H9 (cell line): ENCODE measurements around the gene GNGT2. TPM values are rescaled to one million over a fixed set of nuclear protein-coding genes. Genes with fewer than 3 reads are reported as not detected.

ENCODE experiments used
- DNase-seq: peaks from one replicate; pipeline ENCODE4 v3.0.0-alpha.2; 2017
- H2AFZ ChIP-seq: one replicate; pipeline ENCODE4 v1.6.1; 2013; ENCODE audit warnings: mild to moderate bottlenecking, low read length, control low read depth, moderate library complexity
- H2AK5ac ChIP-seq: 2 replicates; pipeline ENCODE4 v1.6.1; 2013; ENCODE audit warnings: low read length, control low read depth, mixed read lengths; ENCODE audit not compliant: insufficient read length
- H2BK120ac ChIP-seq: one replicate; pipeline ENCODE4 v1.6.1; 2013; ENCODE audit warnings: low read depth, mild to moderate bottlenecking, low read length, control low read depth, inconsistent platforms; ENCODE audit not compliant: poor library complexity, severe bottlenecking
- H2BK12ac ChIP-seq: 2 replicates; pipeline ENCODE4 v1.6.1; 2013; ENCODE audit warnings: low read length, control low read depth, mixed read lengths, low read depth; ENCODE audit not compliant: insufficient read length
- H2BK15ac ChIP-seq: 2 replicates; pipeline ENCODE4 v1.6.1; 2013; ENCODE audit warnings: low read depth, low read length, control low read depth
- H2BK20ac ChIP-seq: one replicate; pipeline ENCODE4 v1.6.1; 2013; ENCODE audit warnings: low read depth, mild to moderate bottlenecking, low read length, control low read depth, inconsistent platforms; ENCODE audit not compliant: poor library complexity, severe bottlenecking
- H2BK5ac ChIP-seq: 2 replicates; pipeline ENCODE4 v1.6.1; 2013; ENCODE audit warnings: low read length, control low read depth, mixed read lengths; ENCODE audit not compliant: insufficient read length
- H3K14ac ChIP-seq: 2 replicates; pipeline ENCODE4 v1.6.1; 2013; ENCODE audit warnings: low read length, control low read depth; ENCODE audit not compliant: insufficient read depth
- H3K18ac ChIP-seq: 2 replicates; pipeline ENCODE4 v1.6.1; 2013; ENCODE audit warnings: low read depth, mild to moderate bottlenecking, mixed read lengths, low read length, control low read depth; ENCODE audit not compliant: insufficient read length
- H3K23ac ChIP-seq: 2 replicates; pipeline ENCODE4 v1.6.1; 2013; ENCODE audit warnings: low read length, control low read depth, mixed read lengths, low read depth; ENCODE audit not compliant: insufficient read length
- H3K23me2 ChIP-seq: 2 replicates; pipeline ENCODE4 v1.6.1; 2013; ENCODE audit warnings: low read depth, mild to moderate bottlenecking, mixed read lengths, low read length, control low read depth; ENCODE audit not compliant: insufficient read length, poor library complexity, severe bottlenecking
- H3K27ac ChIP-seq: 2 replicates; pipeline ENCODE4 v1.5.1; 2013; ENCODE audit warnings: low read length, control low read depth, mixed read lengths, low read depth; ENCODE audit not compliant: insufficient read length
- H3K27me3 ChIP-seq: 2 replicates; pipeline ENCODE4 v1.6.1; 2013; ENCODE audit warnings: low read length, control low read depth, inconsistent platforms; ENCODE audit not compliant: insufficient read depth
- H3K4ac ChIP-seq: 2 replicates; pipeline ENCODE4 v1.6.1; 2013; ENCODE audit warnings: low read depth, mild to moderate bottlenecking, control low read depth, inconsistent platforms, low read length, moderate library complexity
- H3K4me1 ChIP-seq: 2 replicates; pipeline ENCODE4 v1.6.1; 2013; ENCODE audit warnings: low read length, control low read depth, inconsistent platforms; ENCODE audit not compliant: insufficient read depth
- H3K4me2 ChIP-seq: 2 replicates; pipeline ENCODE4 v1.6.1; 2013; ENCODE audit warnings: low read length, control low read depth, mixed read lengths; ENCODE audit not compliant: insufficient read length, insufficient read depth
- H3K56ac ChIP-seq: 2 replicates; pipeline ENCODE4 v1.6.1; 2013; ENCODE audit warnings: low read depth, mild to moderate bottlenecking, mixed read lengths, low read length, control low read depth; ENCODE audit not compliant: insufficient read length
- H3K79me1 ChIP-seq: 2 replicates; pipeline ENCODE4 v1.6.1; 2013; ENCODE audit warnings: low read depth, mild to moderate bottlenecking, moderate library complexity, low read length, control low read depth, inconsistent platforms; ENCODE audit not compliant: insufficient read depth, poor library complexity, severe bottlenecking
- H3K79me2 ChIP-seq: 2 replicates; pipeline ENCODE4 v1.6.1; 2013; ENCODE audit warnings: low read length, control low read depth, inconsistent platforms; ENCODE audit not compliant: insufficient read depth
- H3K9ac ChIP-seq: 2 replicates; pipeline ENCODE4 v1.6.1; 2013; ENCODE audit warnings: low read length, control low read depth, mixed read lengths; ENCODE audit not compliant: insufficient read length; ENCODE audit errors: extremely low read depth
- H3K9me3 ChIP-seq: one replicate; pipeline ENCODE4 v1.6.1; 2013; ENCODE audit warnings: low read depth, low read length, inconsistent platforms; ENCODE audit not compliant: control insufficient read depth
- H3T11ph ChIP-seq: one replicate; pipeline ENCODE4 v1.6.1; 2013; ENCODE audit warnings: mild to moderate bottlenecking, low read length, control low read depth, inconsistent platforms
- H4K20me1 ChIP-seq: one replicate; pipeline ENCODE4 v1.6.1; 2013; ENCODE audit not compliant: control insufficient read depth, insufficient read length, insufficient read depth
- H4K5ac ChIP-seq: 2 replicates; pipeline ENCODE4 v1.6.1; 2013; ENCODE audit warnings: low read depth, mild to moderate bottlenecking, mixed read lengths, low read length, control low read depth; ENCODE audit not compliant: insufficient read length
- H4K8ac ChIP-seq: replicated peaks from 2 replicates; pipeline ENCODE4 v1.6.1; 2013; ENCODE audit warnings: low read length, control low read depth, mixed read lengths, low read depth; ENCODE audit not compliant: insufficient read length
- H4K91ac ChIP-seq: 2 replicates; pipeline ENCODE4 v1.6.1; 2013; ENCODE audit warnings: low read depth, mild to moderate bottlenecking, moderate library complexity, mixed read lengths, low read length, control low read depth; ENCODE audit not compliant: insufficient read length
- H3K27ac Mint-ChIP-seq, 3 experiments: 2 replicates in 2 of 3; 3 replicates in 1 of 3; pipeline ENCODE4 v1.8.0; 2020 to 2021; ENCODE audit warnings: mixed read lengths in 3 of 3, mild to moderate bottlenecking in 1 of 3, moderate library complexity in 1 of 3
- H3K27me3 Mint-ChIP-seq: 2 replicates; pipeline ENCODE4 v1.8.0; 2021; ENCODE audit warnings: low read depth, mild to moderate bottlenecking, moderate library complexity, mixed read lengths
- H3K36me3 Mint-ChIP-seq, 3 experiments: 2 replicates in 2 of 3; 3 replicates in 1 of 3; pipeline ENCODE4 v1.8.0; 2020 to 2021; ENCODE audit warnings: low read depth in 3 of 3, mixed read lengths in 3 of 3; ENCODE audit not compliant: insufficient read depth in 1 of 3
- H3K4me1 Mint-ChIP-seq, 2 experiments: 2 replicates each; pipeline ENCODE4 v1.8.0; 2020; ENCODE audit warnings: mixed read lengths in 2 of 2
- H3K4me3 Mint-ChIP-seq, 2 experiments: 2 replicates in 1 of 2; 3 replicates in 1 of 2; pipeline ENCODE4 v1.8.0; 2020 to 2021; ENCODE audit warnings: mild to moderate bottlenecking in 2 of 2, mixed read lengths in 2 of 2, moderate library complexity in 1 of 2
- H3K9me3 Mint-ChIP-seq, 2 experiments: 2 replicates in 1 of 2; 3 replicates in 1 of 2; pipeline ENCODE4 v1.8.0; 2020; ENCODE audit warnings: mild to moderate bottlenecking in 2 of 2, mixed read lengths in 2 of 2, moderate library complexity in 1 of 2
- WGBS: extraction: QIAGEN DNeasy Blood & Tissue Kit; methylation state at CpG from one replicate; pipeline ENCODE4 v1.1.7; 2013; ENCODE audit warnings: missing lambda C conversion rate, low lambda C conversion rate, mixed read lengths; ENCODE audit not compliant: insufficient read length; ENCODE audit errors: extremely low coverage; 5-methylcytosine and 5-hydroxymethylcytosine counted together
- long read RNA-seq: library from polyadenylated mRNA; unstranded; transcript quantifications from one replicate; pipeline ENCODE4 v2.0.0, GENCODE V29; 2020
- total RNA-seq: library from RNA; stranded (reverse); gene quantifications from 2 replicates; pipeline ENCODE4 v1.2.1, GENCODE V29; 2021
- TF ChIP-seq, protein P1 (sequence below): fragments of 200-600 bp; sonication (generic); conservative IDR thresholded peaks from 3 replicates; pipeline ENCODE4 v1.8.0; 2021; ENCODE audit warnings: antibody characterized with exemption, mild to moderate bottlenecking

The GNGT2 gene
- 0.42 and 1.1 TPM in 2 replicates for total RNA-seq
- long read RNA-seq, partial matches to known transcripts = 0 of 2 reads
- long read RNA-seq, other reads (novel, unspliced or antisense) = 1 of 2 reads

DNA sequence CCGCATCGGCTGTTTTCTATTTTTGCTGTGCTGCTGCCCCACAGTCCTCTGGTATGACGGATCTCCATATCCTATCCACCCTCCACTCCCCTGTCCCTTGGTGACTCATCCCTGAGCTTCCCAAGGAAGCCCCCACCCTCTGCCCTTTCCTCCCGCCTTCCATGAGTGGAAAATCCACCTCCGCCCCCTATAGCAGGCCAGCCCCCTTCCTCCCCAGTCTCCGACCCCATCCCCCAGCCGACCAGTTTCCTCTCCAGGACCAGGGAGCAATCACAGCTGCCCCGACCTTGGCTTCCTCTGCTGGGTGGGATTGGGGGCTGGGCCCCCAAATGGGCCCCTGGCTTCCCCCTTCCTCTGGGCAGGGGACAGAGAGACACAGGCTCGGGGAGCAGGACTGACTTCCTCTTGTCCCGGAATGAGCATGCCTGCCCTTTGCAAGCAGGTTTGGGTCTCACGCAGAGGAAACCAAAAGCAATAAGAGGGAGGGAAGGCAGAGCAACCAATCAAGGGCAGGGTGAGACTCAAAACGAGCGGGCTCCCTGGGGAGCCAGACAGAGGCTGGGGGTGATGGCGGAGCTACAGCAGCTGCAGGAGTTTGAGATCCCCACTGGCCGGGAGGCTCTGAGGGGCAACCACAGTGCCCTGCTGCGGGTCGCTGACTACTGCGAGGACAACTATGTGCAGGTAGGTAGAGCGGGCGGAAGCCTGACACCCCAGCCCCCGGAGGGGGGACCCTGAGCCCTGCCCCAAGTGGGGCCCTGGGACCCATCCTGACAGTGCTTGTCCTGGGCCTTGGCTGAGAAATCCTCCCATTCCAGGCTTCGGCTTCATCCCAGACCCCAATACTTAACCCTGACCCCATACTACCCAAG is at the start of gene GNGT2, which contains the start of gene ABI3:
TSS of gene GNGT2 (minus strand) at position 417 of the 872 bp plus-strand sequence. CDS start 3,152 bp downstream, outside the sequence.
TSS of gene ABI3 (plus strand) at position 550 of the 872 bp plus-strand sequence. CDS start at position 568, 18 bp downstream.
- Histone ChIP-seq H2BK120ac (no peak within 1 kb of the TSS), H3K4ac (no peak within 1 kb of the TSS), H2BK15ac (no peak within 1 kb of the TSS), H3K9me3 (no peaks in the 10 kb centered on the region), H3K27me3 (no peaks in the 10 kb centered on the region), H3T11ph (no peak within 1 kb of the TSS), H3K56ac (no peak within 1 kb of the TSS), H2BK12ac (no peak within 1 kb of the TSS), H2AFZ (no peak within 1 kb of the TSS), H3K27ac (no peak within 1 kb of the TSS), H2BK5ac (no peak within 1 kb of the TSS), H4K5ac (no peak within 1 kb of the TSS), H3K4me2 (peak within 1 kb of the TSS; percentile 2), H2AK5ac (no peak within 1 kb of the TSS), H3K4me1 (peaks cover 4% of the 10 kb centered on the region; the same call in 1 of the 2 replicates), H3K79me2 (no peaks in the 10 kb centered on the region), H4K91ac (peak within 1 kb of the TSS; percentile 45), H3K23ac (no peak within 1 kb of the TSS), H3K18ac (no peak within 1 kb of the TSS), H4K8ac (no peak within 1 kb of the TSS), H2BK20ac (no peak within 1 kb of the TSS), H3K79me1 (no peaks in the 10 kb centered on the region), H4K20me1 (no peaks in the 10 kb centered on the region), H3K14ac (no peak within 1 kb of the TSS; the same call in 1 of the 2 replicates), H3K9ac (no peak within 1 kb of the TSS), H3K23me2 (no peaks in the 10 kb centered on the region)
- H3K27ac Mint-ChIP-seq = peak within 1 kb of the TSS in 1 of 3 experiments; percentile 79; a peak in 2 of 7 replicates
- WGBS = no CpG with 5 or more reads among the region's 22 CpGs
- no peaks in the 10 kb centered on the region for H3K9me3 Mint-ChIP-seq
- H3K27me3 Mint-ChIP-seq = peaks cover 15% of the 10 kb centered on the region
- no peaks in the 10 kb centered on the region; a peak in 1 of 7 replicates for H3K36me3 Mint-ChIP-seq
- peak within 1 kb of the TSS; percentile 38 to 58; a peak in 3 of 5 replicates for H3K4me3 Mint-ChIP-seq
- peak; percentile 74 for DNase-seq
- H3K4me1 Mint-ChIP-seq = peaks cover 32 to 37% of the 10 kb centered on the region in 2 experiments
- TF ChIP-seq, protein P1, sequence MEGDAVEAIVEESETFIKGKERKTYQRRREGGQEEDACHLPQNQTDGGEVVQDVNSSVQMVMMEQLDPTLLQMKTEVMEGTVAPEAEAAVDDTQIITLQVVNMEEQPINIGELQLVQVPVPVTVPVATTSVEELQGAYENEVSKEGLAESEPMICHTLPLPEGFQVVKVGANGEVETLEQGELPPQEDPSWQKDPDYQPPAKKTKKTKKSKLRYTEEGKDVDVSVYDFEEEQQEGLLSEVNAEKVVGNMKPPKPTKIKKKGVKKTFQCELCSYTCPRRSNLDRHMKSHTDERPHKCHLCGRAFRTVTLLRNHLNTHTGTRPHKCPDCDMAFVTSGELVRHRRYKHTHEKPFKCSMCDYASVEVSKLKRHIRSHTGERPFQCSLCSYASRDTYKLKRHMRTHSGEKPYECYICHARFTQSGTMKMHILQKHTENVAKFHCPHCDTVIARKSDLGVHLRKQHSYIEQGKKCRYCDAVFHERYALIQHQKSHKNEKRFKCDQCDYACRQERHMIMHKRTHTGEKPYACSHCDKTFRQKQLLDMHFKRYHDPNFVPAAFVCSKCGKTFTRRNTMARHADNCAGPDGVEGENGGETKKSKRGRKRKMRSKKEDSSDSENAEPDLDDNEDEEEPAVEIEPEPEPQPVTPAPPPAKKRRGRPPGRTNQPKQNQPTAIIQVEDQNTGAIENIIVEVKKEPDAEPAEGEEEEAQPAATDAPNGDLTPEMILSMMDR = no peak
